ENCODE results near the gene PGA5.
"Not testable (repeated sequence)": the region's sequence is repeated elsewhere in the genome, so short reads cannot be mapped to it uniquely, and the experiment has no call there.

- not testable (repeated sequence) for TF ChIP-seq CTCF, EZH2 (IDR thresholded peaks at IDR 0.05)
Observed at GRCh38 chr11:61237130-61237529, 3.8 kb upstream of the PGA5 start.
